ENCODE data around the gene LRRN1.

The LRRN1 gene

DNA sequence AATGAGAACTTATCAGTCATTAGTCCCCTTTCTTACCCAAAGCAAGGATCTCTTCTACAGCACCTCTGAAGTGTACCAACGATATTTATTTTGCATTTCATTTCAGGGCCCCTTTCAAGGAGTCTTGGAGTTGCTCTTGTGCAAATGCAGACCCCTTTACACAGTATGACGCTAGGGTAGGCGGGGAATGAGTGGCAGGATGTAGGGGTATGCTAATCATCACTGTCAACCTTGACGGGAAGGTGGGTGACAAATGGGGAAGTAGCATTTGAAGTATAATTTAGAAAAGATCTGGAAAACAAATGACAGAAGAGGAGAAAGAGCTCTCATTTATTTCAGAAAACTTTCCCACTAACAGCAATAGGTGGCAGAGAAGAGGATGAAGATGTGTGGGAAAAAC lies 94.4 kb downstream of the LRRN1 start:
- H4K20me1 ChIP-seq (ENCODE audit: insufficient read depth, low read length): no peaks in the 10 kb centered on the region
- no peaks in the 10 kb centered on the region for H3K79me2 ChIP-seq (ENCODE audit: low read length)
- H3K27ac ChIP-seq (ENCODE audit: low read length): no peak overlapping the region
- H3K4me3 ChIP-seq (ENCODE audit: low read length): no peak overlapping the region
- TF ChIP-seq EZH2phosphoT487 (IDR thresholded peaks at IDR 0.05; ENCODE audit: low read length): no peak
- TF ChIP-seq CTCF (IDR thresholded peaks at IDR 0.05; ENCODE audit: low read length): no peak
- no peak for TF ChIP-seq EZH2 (optimal IDR thresholded peaks at IDR 0.05; ENCODE audit: low read depth, low read length)
- H3K9me2 ChIP-seq (replicated peaks; ENCODE audit: insufficient read depth, low read length): no peaks in the 10 kb centered on the region
- no peak for DNase-seq
- H3K36me3 ChIP-seq (replicated peaks; ENCODE audit: insufficient read depth, low read length): no peaks in the 10 kb centered on the region
- H3K4me1 ChIP-seq (ENCODE audit: low read length): no peaks in the 10 kb centered on the region
- H3K4me2 ChIP-seq (ENCODE audit: low read depth, low read length): no peak overlapping the region
- H3F3A ChIP-seq (ENCODE audit: insufficient read depth, low read length): no peaks in the 10 kb centered on the region
- H3K27me3 ChIP-seq (replicated peaks; ENCODE audit: insufficient read depth, low read length): no peaks in the 10 kb centered on the region
- no peak overlapping the region for H3K9ac ChIP-seq (ENCODE audit: low read length)
- no peaks in the 10 kb centered on the region for H3K9me3 ChIP-seq (replicated peaks; ENCODE audit: insufficient read depth, low read length)
- no peak overlapping the region for H2AFZ ChIP-seq (ENCODE audit: low read length)

All from MM.1S (cell line).